Head of caudate nucleus (tissue), 42 donors: Measurements from ENCODE around the gene AARS1.
A peak's percentile ranks its signal among the peaks of the same experiment; 100 is the strongest.
"Not testable (repeated sequence)": the region's sequence is repeated elsewhere in the genome, so short reads cannot be mapped to it uniquely, and the experiment has no call there.

Experiments used
- DNase-seq, 42 donors: peaks; one replicate each; pipeline versions ENCODE4 v3.0.0 to v3.0.0-alpha.2; 2020 to 2021; ENCODE audit warnings: mixed read lengths in 7 of 42
- intact Hi-C: fragments of 100-400 bp; cut with DNase I; formaldehyde crosslinking; loops from one replicate; pipeline ENCODE4 v1.15.0; 2022

Gene AARS1

DNA sequence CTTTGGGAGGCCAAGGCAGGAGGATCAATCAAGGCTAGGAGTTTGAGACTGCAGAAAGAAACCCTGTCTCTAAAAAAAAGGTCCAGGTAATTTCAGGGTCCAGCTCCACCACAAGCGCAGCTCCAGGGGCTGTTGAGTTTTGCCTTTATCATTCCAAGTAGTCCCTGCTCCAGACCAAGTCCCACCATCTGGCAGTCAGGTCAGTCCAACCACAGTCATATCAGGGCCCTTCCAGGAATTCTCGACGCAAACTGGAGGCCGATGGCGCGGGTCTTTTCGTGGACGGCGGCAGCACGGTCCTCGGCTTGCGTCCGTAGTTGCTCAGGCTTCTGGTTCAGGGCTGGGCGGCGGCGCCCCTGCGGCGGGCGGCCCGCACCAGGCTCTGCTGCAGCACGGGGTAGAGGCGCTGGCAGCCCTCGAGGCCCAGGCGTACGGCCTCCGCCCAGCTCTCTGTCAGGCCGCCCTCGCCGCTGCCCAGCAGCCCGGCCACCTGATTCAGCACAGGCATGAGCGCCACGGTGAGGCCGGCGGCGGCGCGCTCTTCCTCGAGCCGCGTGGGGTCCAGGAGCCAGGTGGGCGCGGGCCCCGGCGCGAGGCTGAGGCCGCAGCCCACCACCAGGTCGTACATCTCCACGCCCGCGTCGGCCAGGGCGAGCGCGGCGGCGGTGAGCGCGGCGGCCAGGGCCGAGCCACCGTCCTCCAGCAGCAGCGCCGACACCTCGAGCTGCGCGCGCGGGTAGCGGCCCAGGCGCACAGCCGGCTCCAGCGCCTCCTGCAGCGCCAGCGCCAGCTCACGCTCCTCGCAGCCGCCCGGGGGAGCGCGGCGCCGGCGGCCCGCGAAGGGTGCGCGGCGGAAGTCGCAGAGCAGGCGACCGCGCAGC is 38.3 kb downstream of the AARS1 start:
- intact Hi-C loops: no loop called here
- DNase-seq: peak in 33 of 42 donors; percentile 7 to 62 (median 30)

DNA sequence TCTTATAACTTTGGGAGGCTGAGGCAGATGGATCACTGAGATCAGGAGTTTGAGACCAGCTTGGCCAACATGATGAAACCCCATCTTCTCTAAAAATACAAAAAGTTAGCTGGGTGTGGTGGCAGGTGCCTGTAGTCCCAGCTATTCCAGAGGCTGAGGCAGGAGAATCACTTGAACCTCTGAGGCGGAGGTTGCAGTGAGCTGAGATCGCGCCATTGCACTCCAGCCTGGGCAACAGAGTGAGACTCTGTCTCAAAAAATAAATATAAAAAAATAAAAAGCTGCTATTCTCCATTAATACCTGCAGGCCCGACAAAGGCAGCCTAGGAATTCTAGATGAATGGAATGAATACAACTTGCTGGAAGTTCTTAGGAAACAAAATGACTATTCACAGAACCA is 39.6 kb downstream of the AARS1 start:
- intact Hi-C loops, DNase-seq: not testable (repeated sequence)

DNA sequence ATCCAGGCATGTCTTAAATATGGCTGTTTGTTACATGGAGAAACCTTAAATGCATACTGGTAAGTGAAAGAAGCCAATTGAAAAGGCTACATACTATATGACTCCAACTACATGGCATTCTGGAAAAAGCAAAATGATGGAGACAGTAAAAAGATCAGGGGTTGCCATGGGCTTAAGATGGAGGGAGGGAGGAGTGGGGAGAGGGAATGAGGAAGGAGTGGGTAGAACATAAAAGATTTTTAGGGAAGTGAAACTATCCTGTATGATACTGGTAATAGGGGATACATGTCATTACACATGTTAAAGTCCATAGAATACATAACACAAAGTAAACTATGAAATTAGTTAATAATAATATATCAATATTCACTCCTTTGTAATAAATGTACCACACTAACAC is 50.5 kb downstream of the AARS1 start:
- DNase-seq, intact Hi-C loops: not testable (repeated sequence)

DNA sequence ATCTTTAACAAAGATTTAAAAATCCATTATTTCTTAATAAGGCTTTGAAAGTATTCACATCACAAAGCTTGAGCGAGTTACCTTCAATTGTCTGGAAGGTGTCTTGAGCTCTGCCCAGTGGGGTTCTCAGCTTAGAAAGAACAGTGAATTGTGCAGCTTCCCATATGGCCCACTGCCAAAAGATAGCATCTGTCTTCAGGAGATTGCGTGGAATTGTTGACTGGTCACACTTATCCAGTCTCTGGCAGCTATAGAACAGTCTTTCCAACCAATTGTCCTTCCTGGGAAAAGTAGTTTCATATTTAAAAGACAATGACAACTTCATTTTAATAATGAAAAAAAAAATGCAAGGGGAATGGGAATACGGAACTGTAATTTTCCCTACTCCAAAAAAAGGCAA is 57.5 kb downstream of the AARS1 start:
- DNase-seq, intact Hi-C loops: not testable (repeated sequence)

DNA sequence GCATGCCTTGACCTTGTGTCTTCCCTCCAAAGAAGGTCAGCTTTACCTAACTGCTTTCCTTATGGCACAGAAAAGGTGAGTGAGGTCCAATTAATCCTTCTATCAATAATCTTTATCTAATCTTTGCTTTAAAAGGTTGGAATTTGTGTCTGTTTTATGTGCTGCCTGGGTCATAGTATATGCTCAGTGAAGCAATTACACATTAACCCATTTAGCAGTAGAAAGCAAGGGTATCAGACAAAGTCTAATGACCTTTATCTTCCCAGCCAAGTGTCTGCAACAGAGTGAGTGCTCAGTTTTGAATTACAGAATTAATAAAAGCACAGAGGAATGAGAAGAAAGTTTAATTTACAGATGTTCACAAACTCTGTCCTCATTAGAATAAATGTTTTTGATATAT is 63.3 kb downstream of the AARS1 start:
- DNase-seq, intact Hi-C loops: not testable (repeated sequence)

DNA sequence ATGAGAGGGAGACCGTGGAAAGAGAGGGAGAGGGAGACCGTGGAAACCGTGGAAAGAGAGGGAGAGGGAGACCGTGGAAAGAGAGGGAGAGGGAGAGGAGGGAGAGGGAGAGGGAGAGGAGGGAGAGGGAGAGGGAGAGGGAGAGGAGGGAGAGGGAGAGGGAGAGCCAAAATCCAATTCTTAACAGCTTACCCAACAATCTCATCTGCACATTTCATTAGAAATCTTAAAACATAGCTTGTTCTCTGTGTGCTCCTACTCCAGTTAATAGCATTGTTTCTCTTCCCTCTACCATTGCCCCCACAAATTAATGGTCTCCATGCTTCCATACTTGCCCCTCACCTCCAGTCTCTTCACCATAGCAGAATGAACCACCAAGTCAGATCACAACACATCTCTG is 63.9 kb downstream of the AARS1 start:
- intact Hi-C loops, DNase-seq: not testable (repeated sequence)

DNA sequence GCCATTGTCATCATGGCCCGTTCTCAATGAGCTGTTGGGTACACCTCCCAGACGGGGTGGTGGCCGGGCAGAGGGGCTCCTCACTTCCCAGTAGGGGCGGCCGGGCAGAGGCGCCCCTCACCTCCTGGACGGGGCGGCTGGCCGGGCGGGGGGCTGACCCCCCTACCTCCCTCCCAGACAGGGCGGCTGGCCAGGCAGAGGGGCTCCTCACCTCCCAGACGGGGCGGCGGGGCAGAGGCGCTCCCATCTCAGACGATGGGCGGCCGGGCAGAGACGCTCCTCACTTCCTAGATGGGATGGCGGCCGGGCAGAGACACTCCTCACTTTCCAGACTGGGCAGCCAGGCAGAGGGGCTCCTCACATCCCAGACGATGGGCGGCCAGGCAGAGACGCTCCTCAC is 64.7 kb downstream of the AARS1 start:
- intact Hi-C loops, DNase-seq: not testable (repeated sequence)

DNA sequence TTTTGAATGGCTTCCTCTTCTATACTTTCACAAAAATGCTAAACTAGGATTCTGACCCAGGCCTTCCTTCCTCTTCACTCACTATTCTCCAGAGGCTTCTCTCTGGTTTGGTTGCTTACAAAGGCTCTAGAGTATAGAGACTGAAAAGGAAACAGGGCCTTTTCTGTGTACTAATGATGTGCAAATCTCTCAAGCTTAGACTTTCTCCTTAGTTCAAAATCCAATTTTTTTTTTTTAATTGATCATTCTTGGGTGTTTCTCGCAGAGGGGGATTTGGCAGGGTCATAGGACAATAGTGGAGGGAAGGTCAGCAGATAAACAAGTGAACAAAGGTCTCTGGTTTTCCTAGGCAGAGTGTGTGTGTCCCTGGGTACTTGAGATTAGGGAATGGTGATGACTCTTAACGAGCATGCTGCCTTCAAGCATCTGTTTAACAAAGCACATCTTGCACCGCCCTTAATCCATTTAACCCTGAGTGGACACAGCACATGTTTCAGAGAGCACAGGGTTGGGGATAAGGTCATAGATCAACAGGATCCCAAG is 65.3 kb downstream of the AARS1 start:
- intact Hi-C loops: not testable (repeated sequence)

DNA sequence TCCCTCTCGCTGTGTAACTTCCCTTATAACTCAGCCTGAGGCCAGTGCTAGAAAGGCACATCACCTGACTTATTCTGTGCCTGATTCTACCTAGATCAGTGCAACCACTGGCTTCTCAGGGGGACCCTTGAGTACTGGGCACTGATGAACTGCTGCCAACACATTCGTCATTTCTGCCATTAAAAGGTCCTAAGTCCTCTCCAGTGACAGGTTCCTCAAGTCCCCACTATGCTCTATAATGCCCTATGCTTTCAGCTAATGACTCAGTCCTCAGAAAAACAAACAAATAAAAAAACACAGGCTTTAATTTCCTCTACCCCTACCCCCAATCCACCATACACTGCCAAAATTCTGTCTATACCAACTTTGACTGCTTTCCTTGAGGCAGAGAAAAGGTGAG is 66.1 kb downstream of the AARS1 start:
- intact Hi-C loops, DNase-seq: not testable (repeated sequence)

More for the DNA sequence above, 65.3 kb downstream of the AARS1 start:
- not testable (repeated sequence) for DNase-seq

DNA sequence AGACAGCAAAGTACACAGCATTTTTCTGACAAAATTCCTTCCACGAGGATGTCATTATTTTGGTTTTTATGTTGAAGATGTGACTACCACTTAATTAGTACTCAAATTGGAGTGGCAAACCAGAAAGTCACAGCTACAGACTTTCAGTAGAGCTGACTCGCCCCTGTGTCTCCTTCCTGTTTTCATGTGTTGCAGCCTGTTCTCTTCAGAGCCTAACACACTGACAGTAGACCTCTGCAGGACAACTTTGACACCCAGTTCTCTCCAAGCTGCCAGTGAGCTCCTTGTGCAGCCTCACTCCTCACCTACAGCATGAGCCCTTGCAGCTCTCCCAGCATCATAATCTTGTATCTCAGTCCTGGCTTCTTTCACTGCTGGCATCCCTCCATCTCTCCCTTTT is 66.7 kb downstream of the AARS1 start:
- DNase-seq, intact Hi-C loops: not testable (repeated sequence)

DNA sequence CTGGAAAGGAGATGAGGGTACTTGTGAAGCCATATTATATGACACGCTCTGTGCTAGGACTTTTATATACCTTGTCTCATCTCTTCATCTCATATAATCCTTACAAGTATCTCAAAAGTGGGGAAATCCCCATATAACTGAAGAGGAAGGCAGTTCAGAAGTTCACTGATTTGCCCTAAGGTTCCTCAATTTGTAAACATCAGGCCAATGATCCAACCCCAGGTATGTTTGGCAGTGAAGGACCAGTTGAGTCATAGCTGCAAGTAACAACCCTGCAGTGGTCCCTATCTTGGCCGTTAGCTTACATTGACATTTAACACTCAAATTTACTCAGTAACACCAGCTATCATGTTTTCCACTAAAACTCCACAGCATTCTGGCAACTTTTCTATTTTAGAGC is 70.7 kb downstream of the AARS1 start:
- intact Hi-C loops, DNase-seq: not testable (repeated sequence)

DNA sequence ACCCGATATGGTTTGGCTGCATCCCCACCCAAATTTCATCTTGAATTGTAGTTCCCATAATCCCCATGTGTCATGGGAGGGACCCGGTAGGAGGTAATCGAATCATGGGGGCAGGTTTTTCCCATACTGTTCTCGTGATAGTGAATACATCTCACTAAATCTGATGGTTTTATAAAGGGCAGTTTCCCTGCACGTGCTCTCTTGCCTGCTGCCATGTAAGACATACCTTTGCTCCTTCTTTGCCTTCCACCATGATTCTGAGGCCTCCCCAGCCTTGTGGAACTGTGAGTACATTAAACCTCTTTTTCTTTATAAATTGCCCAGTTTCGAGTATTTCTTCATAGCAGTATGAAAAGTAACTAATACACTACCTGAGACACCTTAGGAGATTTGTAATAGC is 82.9 kb downstream of the AARS1 start:
- DNase-seq, intact Hi-C loops: not testable (repeated sequence)

DNA sequence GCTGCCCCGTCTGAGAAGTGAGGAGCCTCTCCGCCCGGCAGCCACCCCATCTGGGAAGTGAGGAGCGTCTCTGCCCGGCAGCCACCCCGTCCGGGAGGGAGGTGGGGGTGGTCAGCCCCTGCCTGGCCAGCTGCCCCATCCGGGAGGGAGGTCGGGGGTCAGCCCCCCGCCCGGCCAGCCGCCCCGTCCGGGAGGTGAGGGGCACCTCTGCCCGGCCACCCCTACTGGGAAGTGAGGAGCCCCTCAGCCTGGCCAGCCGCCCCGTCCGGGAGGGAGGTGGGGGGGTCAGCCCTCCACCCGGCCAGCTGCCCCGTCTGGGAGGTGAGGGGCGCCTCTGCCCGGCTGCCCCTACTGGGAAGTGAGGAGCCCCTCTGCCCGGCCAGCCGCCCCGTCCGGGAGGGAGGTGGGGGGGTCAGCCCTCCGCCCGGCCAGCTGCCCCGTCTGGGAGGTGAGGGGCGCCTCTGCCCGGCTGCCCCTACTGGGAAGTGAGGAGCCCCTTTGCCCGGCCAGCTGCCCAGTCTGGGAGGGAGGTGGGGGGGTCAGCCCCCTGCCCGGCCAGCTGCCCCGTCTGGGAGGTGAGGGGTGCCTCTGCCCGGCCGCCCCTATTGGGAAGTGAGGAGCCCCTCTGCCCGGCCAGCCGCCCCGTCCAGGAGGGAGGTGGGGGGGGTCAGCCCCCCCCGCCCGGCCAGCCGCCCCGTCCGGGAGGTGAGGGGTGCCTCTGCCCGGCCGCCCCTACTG is 84.5 kb downstream of the AARS1 start:
- intact Hi-C loops, DNase-seq: not testable (repeated sequence)

DNA sequence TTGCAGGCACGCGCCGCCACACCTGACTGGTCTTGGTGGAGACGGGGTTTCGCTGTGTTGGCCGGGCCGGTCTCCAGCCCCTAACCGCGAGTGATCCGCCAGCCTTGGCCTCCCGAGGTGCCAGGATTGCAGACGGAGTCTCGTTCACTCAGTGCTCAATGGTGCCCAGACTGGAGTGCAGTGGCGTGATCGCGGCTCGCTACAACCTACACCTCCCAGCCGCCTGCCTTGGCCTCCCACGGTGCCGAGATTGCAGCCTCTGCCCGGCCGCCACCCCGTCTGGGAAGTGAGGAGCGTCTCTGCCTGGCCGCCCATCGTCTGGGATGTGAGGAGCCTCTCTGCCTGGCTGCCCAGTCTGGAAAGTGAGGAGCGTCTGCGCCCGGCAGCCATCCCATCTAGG is 85.3 kb downstream of the AARS1 start:
- DNase-seq, intact Hi-C loops: not testable (repeated sequence)

DNA sequence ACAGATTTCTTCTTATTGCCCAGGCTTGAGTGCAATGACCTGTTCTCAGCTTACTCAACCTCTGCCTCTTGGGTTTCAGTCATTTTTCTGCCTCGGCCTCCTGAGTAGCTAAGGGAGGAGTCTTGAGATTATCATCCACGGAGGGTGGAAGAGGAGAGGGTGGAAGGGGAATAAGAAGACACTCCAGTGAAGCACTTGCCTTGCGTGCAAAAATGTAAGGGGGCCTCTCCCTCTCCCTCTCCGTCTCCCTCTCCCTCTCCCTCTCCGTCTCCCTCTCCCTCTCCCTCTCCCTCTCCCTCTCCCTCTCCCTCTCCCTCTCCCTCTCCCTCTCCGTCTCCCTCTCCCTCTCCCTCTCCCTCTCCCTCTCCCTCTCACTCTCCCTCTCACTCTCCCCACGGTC is 85.8 kb downstream of the AARS1 start:
- not testable (repeated sequence) for DNase-seq

More for the DNA sequence above, 85.8 kb downstream of the AARS1 start:
- intact Hi-C loops: not testable (repeated sequence)
